GM21423 (cell line): ENCODE results near the gene ARHGAP18.

Experiments used
- ATAC-seq: cut with Tn5 transposase; IDR thresholded peaks from one replicate; pipeline ENCODE4 v1.9.1; 2021; ENCODE audit warnings: mild to moderate bottlenecking, moderate library complexity; ENCODE audit not compliant: unreplicated experiment

The ARHGAP18 gene

GRCh38 chr6:129695373-129696027 lies 14.5 kb downstream of the ARHGAP18 start:
- peak; percentile 64 for ATAC-seq

DNA sequence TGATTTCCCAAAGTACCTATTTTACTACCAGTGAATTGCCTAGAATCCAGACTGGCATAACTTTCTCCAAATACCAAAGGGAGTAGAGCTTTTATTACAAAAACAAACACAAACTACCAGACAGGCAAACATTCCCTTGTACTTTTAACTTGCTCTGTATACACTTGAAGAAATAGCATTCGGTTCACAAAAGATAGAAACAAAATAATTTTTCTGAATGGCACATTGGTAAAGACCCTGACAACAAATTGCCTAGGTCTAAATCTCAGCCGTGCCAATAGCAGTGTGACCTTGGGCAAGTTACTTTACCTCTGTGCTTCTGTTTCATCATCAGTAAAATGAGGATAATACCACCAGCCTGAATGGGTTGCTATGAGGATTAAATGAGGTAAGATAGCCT lies 15.9 kb downstream of the ARHGAP18 start:
- ATAC-seq, result no peak

- no peak for ATAC-seq
Measured at GRCh38 chr6:129692467-129692866, 17.5 kb downstream of the ARHGAP18 start.

- no peak for ATAC-seq
Measured at GRCh38 chr6:129691709-129692108, 18.3 kb downstream of the ARHGAP18 start.

DNA sequence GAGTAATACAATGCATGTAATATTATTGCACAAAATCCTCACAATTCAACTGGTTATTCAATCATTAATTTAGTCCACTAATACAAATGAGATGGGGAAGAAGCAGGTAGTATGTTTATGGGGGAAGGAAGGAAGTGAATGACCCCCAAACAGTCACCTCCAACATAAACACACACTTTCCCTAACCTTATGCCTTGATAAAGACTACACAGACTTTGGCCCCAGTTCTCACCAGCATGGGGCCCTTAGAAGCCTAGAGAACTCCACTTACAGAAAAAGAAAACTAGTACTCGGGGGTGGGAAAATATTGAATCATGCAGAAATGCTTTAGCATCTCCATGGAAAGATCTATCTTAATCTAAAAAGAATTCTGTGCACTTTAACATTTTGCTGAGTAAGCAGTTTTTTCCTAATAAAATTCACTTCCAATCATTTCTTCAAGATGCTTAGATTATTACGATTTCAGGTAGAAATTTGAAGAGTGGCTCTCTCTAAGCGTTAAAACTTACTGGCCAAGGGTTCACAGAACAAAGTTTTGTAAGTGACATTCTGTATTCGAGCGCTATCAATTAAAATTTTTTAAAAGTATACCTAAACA lies 18.8 kb downstream of the ARHGAP18 start:
- ATAC-seq, result no peak

DNA sequence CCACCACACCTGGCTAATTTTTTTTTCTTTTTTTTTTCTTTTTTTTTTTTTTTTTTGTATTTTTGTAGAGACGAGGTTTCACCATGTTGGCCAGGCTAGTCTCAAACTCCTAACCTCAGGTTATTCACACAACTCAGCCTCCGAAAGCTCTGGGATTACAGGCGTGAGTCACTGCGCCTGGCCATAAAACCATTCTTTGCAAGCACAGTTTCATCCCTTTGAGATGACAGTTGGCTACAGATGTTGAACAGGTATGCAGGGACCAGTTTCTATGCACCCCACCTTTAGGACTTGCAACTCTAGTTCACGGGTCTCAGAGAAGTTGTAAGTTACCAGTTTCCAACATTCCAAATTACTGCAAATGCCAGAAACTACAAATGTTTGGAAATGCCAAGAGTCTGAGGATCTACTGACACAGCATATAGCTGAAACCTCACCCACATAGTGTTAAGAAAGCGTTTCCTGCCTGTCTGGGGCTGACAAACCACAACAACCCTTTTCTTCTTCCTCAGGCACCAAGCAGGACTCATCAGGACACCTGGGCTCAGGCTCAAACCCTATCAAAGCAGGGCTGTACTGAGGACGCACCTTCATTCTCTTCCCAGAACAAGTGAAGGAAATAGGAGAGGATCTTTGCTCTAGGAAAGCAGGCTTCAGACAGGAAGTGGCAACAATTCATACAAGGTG lies 22.9 kb downstream of the ARHGAP18 start:
- peak; percentile 65 for ATAC-seq

GRCh38 chr6:129685662-129686031 lies 24.3 kb downstream of the ARHGAP18 start:
- no peak for ATAC-seq

DNA sequence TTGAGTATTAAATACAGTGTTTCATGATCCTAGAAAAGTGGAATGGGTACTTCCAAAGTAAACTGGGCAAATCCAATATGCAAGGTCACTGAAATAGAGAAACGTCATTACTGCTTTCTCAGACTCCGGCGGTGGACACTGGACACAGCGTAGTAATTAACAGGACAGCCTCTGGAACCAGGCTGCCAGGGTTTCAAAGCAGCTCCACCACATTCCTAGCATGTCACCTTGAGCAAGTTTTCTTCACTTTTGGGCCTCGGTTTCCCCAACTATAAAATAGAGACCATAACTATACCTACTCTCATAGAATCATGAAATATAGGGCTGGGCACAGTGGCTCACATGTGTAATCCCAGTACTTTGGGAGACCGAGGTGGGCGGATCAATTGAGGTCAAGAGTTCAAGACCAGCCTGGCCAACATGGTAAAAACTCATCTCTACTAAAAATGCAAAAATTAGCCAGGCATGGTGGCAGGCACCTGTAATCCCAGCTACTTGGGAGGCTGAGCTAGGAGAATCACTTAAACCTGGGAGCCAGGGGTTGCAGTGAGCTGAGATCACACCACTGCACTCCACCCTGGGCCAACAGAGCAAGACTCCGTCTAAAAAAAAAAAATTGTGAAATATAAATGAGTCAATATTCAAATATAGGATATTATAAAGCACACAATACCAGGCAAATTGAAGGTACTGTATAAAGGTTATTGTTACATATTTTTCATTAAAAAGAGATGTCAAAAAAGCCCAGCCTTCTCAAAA lies 24.9 kb downstream of the ARHGAP18 start:
- no peak for ATAC-seq

GRCh38 chr6:129684323-129684884 lies 25.6 kb downstream of the ARHGAP18 start:
- ATAC-seq, result no peak

DNA sequence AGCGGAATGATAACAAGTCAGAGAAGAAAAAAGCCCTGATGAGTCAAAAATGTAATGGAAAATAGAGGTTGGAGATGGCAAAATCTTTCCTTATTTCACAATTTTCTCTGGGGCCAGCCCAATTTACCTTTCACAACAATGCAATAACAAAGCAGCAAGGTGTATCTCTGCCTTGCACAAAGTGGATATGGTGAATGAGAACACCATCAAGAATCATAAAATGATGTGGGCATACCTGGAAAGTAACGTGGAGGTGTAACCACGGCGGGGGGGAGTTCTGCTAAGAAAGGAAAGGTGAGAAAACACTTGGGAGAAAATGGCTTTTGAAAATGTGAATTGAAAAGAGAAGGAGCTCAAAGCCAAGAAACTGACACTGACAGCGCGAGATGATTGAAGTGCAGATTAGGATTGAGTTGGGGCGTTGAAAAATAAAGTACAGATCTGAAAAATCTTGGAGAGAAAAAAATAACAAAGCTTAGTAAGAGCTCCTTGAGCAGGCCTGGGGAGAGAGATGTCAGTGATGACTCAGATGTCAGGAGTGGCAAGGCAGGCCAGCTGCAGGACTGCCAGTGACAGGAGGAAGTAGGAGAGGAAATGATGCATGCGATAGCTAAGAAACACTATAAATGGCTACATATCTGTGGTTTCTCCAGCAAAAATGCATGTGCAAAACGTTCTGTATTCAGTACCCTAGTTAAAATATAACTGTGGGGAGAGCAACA lies 26.2 kb downstream of the ARHGAP18 start:
- ATAC-seq, result peak; percentile 94

DNA sequence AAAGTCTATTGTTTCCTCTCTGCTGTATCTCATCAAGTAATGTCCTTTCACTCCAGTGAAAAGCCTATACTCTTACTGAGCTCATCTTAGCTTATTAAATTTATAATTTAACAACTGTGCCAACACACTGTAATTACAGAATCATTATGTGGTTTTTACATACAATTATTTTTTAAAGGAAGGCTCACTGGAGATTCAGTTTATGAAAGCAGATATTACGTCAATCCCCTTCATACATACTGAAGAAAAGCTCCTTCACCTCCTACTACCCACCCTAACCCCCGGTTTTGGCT lies 28.1 kb downstream of the ARHGAP18 start:
- no peak for ATAC-seq

- no peak for ATAC-seq
Measured at GRCh38 chr6:129680633-129681032, 29.3 kb downstream of the ARHGAP18 start.

DNA sequence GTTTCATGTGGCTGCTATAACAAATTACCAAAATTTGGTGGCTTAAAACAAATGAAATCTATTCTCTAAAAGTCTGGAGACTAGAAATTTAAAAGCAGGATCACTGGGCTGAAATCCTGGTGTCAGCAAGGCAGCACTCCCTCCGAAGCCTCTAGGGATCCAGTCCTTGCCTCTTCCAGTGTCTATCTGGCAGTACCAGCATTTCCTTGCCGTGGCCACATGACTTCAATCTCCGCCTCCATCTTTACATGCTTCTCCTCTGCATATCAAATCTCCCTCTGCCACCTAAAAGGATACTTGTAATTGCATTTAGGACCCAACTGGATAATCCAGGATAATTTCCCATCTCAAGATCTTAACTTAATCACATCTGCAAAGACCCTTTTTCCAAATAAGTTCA lies 30.2 kb downstream of the ARHGAP18 start:
- ATAC-seq, result no peak

GRCh38 chr6:129679275-129679674 lies 30.7 kb downstream of the ARHGAP18 start:
- ATAC-seq, result no peak

- no peak for ATAC-seq
Measured at GRCh38 chr6:129678463-129678862, 31.5 kb downstream of the ARHGAP18 start.

DNA sequence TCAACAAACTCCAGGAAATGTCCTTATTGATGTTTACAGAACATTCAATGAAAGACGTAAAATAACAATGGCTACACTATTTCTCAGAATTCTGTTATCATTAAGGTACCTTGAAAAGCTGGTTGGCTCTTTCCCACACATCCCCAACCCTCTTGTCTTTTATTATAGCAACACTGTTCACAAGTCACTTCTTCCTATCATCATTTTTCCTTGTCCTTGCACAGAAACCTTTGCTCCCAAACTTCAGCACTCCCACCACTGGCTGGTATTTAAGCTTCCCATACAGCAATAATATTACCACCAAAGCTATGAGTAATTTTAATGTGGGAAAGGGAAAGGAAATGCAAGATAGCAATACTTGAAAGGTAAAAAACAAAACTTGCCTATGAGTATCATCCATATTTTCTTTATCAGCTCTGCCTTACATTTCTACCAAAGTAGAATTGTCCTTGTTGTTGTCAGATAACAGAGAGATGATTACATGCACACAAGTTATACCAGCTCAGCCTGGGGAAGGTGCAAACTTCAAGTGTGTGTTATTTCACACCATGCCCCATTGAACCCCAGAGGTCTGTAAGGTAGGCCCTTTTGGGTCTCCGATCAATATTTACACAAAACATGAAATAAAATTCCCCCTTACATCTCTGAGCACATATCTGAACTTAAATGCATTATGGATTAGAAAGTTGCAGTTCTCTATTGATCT lies 32.2 kb downstream of the ARHGAP18 start:
- ATAC-seq, result no peak

- no peak for ATAC-seq
Measured at GRCh38 chr6:129675669-129676472, 34.1 kb downstream of the ARHGAP18 start.

GRCh38 chr6:129673748-129674147 lies 36.2 kb downstream of the ARHGAP18 start:
- ATAC-seq, result no peak

GRCh38 chr6:129672881-129673631 lies 36.9 kb downstream of the ARHGAP18 start:
- ATAC-seq, result peak; percentile 74
